Endothelial cell of umbilical vein (primary cell): Measurements from ENCODE around the gene TIMM21. TPM values are rescaled to one million over a fixed set of nuclear protein-coding genes. Genes with fewer than 3 reads are reported as not detected.

Experiments used
- BruUV-seq: library from RNA; stranded (reverse); fragments of 400-500 nt; replicated peaks from 2 replicates; lab custom pipeline; 2021; lab: Mats Ljungman, UMichigan
- CTCF ChIA-PET: fragments of 300-600, 350-600 bp; sonication (Branson Sonifier 250); formaldehyde crosslinking; loops from one replicate; lab custom pipeline; 2021; ENCODE audit warnings: antibody characterized with exemption, inconsistent platforms; lab: Charles Lee
- POLR2A ChIA-PET: fragments of 300-600, 350-600 bp; sonication (Branson Sonifier 250); formaldehyde crosslinking; loops from one replicate; lab custom pipeline; 2021; ENCODE audit warnings: antibody characterized with exemption, inconsistent platforms; lab: Charles Lee
- DNase-seq: peaks from one replicate; pipeline ENCODE4 v3.0.0-alpha.2; 2011; ENCODE audit warnings: low read depth, low spot score
- FAIRE-seq: peaks from 2 replicates; lab custom pipeline; 2011; peaks lifted over from hg19 to GRCh38; lab: Jason Lieb, UNC
- H2AFZ ChIP-seq: 2 replicates; pipeline ENCODE4 v1.6.0; 2012; ENCODE audit warnings: low read depth, low read length, control low read depth, inconsistent platforms
- H3K27ac ChIP-seq: 2 replicates; pipeline ENCODE4 v1.5.1; 2011; ENCODE audit warnings: low read depth, mild to moderate bottlenecking, control low read depth, low read length, moderate library complexity; ENCODE audit not compliant: insufficient read depth
- H3K27me3 ChIP-seq, 2 experiments: 2 replicates each; pipeline versions ENCODE4 v1.6.0 to v1.6.1; 2011; ENCODE audit warnings: low read length in 2 of 2, mixed read lengths in 1 of 2; ENCODE audit not compliant: control insufficient read depth in 2 of 2, insufficient read depth in 2 of 2
- H3K36me3 ChIP-seq, 2 experiments: 2 replicates in 1 of 2; 3 replicates in 1 of 2; pipeline ENCODE4 v1.5.1; 2011; ENCODE audit warnings: low read length in 2 of 2, mild to moderate bottlenecking in 1 of 2, moderate library complexity in 1 of 2; ENCODE audit not compliant: control insufficient read depth in 2 of 2, insufficient read depth in 2 of 2; ENCODE audit errors: extremely low read depth in 1 of 2
- H3K4me1 ChIP-seq: 3 replicates; pipeline ENCODE4 v1.5.1; 2011; ENCODE audit warnings: mild to moderate bottlenecking, low read length; ENCODE audit not compliant: control insufficient read depth, insufficient read depth; ENCODE audit errors: extremely low read depth
- H3K4me2 ChIP-seq: 2 replicates; pipeline ENCODE4 v1.6.1; 2011; ENCODE audit warnings: low read length, control low read depth, mixed read lengths; ENCODE audit not compliant: insufficient read depth
- H3K4me3 ChIP-seq, 3 experiments: fragments of 200-600 bp in 1 of 3; sonication (generic), shearing (Covaris generic) in 1 of 3; replicated peaks in 1 of 3; 2 replicates each; pipeline ENCODE4 v1.5.1; 2011 to 2016; ENCODE audit warnings: control low read depth in 3 of 3, low read length in 3 of 3, mild to moderate bottlenecking in 2 of 3, inconsistent platforms in 1 of 3, low read depth in 1 of 3, moderate library complexity in 1 of 3; ENCODE audit not compliant: insufficient read depth in 1 of 3
- H3K79me2 ChIP-seq: 2 replicates; pipeline ENCODE4 v1.6.0; 2012; ENCODE audit warnings: low read length, inconsistent platforms; ENCODE audit not compliant: control insufficient read depth, insufficient read depth
- H3K9ac ChIP-seq: replicated peaks from 2 replicates; pipeline ENCODE3; 2011; ENCODE audit warnings: low read length, control low read depth; ENCODE audit not compliant: insufficient read depth; ENCODE audit errors: extremely low read depth
- H3K9me1 ChIP-seq: replicated peaks from 3 replicates; pipeline ENCODE4 v1.6.0; 2011; ENCODE audit warnings: mild to moderate bottlenecking, low read length; ENCODE audit not compliant: control insufficient read depth, insufficient read depth; ENCODE audit errors: extremely low read depth
- H3K9me3 ChIP-seq: replicated peaks from 2 replicates; pipeline ENCODE4 v1.5.1; 2012; ENCODE audit warnings: low read length, inconsistent platforms; ENCODE audit not compliant: control insufficient read depth, insufficient read depth
- H4K20me1 ChIP-seq: replicated peaks from 2 replicates; pipeline ENCODE3; 2011; ENCODE audit warnings: mild to moderate bottlenecking, low read length; ENCODE audit not compliant: control insufficient read depth, insufficient read depth; ENCODE audit errors: extremely low read depth
- FOS ChIP-seq: IDR thresholded peaks from 2 replicates; pipeline ENCODE4 v1.6.1; 2011; ENCODE audit warnings: mild to moderate bottlenecking, low read length, moderate library complexity, borderline replicate concordance; ENCODE audit not compliant: insufficient read depth
- POLR2A ChIP-seq: IDR thresholded peaks from 2 replicates; pipeline ENCODE4 v1.6.1; 2012; ENCODE audit warnings: low read depth, mild to moderate bottlenecking, control low read depth, low read length
- POLR2AphosphoS5 ChIP-seq: IDR thresholded peaks from 2 replicates; pipeline ENCODE4 v1.6.1; 2012; ENCODE audit warnings: low read depth, mild to moderate bottlenecking, control low read depth, low read length, moderate library complexity; ENCODE audit not compliant: insufficient read depth
- dilution Hi-C: fragments of 300-500 bp; cut with MboI; formaldehyde crosslinking; loops from one replicate; pipeline ENCODE4 v1.15.0; 2019; ENCODE audit warnings: low sequenced_read_pairs; ENCODE audit not compliant: extremely low pct_ligation_motif_present
- intact Hi-C: fragments of 100-400 bp; cut with micrococcal nuclease; formaldehyde crosslinking; loops from one replicate; pipeline ENCODE4 v1.10.0; 2022
- polyA plus RNA-seq, 4 experiments: library from polyadenylated mRNA; depleted of rRNA in 3 of 4; stranded (reverse) in 3 of 4; unstranded in 1 of 4; fragments of >200 nt; gene quantifications; 2 replicates each; pipeline versions ENCODE4 v1.2.1 to v1.2.3, GENCODE V29; 2011 to 2012; ENCODE audit warnings: missing spikeins in 1 of 4
- total RNA-seq: library from RNA; stranded (reverse); gene quantifications from 2 replicates; pipeline ENCODE4 v1.2.3, GENCODE V29; 2021
- TF ChIP-seq, protein P1 (sequence below), 2 donors: IDR thresholded peaks; 1 replicate in 1 of 2; 2 replicates in 1 of 2; pipeline ENCODE4 v1.5.1; 2011; ENCODE audit warnings: low read length in 2 of 2, mild to moderate bottlenecking in 2 of 2, moderate library complexity in 2 of 2, control low read depth in 1 of 2, inconsistent platforms in 1 of 2, low read depth in 1 of 2; ENCODE audit not compliant: insufficient read depth in 1 of 2; ENCODE audit errors: extremely low read depth in 1 of 2

Gene TIMM21
- total and polyA plus RNA-seq, 2 donors (not counting 3 experiments of a cell fraction or from before 2014, with no cell fraction given): 22.9 to 38.9 TPM

DNA sequence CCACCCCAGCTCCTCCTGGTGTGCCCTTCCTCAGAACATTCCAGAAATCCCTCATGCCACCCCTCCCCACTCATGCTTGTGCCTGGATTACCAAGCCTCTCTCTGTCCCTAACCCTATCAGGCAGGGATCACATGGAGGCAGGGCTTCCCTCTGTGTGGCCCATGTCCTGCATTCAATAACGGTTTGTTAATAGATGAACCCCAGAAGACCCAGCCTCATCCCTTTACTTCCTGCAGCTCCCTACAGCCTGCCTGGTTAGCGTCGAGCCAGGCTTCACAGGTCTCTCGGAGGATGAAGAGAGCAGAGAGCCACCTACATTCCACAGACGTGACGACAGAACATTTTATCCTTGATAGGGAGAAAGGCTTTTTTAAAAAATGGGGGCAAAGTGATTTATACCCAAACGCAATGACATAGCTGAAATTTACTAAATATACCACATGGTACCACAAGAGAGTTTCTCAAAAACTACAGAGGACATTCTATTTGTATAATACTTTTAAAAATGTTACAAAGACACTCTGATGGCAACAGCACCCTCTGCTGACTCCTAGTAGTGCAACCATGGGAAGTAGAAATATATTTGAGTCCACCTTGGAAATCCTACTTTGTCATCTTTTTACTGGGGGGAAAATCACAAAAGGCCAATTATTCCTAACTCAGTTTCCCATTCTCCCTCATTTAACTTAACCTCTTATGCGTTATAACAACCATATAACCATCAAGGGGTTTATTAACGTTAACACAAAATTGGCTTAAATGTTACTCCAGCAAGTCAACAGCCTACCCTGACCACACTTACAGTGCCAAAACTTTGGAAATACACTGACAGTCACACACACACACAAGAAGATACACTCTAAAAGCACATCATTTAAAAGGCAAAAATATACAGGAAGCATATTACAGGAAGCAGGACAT is 31.4 kb upstream of the TIMM21 start:
- no peak for TF ChIP-seq POLR2A
- TF ChIP-seq, protein P1, sequence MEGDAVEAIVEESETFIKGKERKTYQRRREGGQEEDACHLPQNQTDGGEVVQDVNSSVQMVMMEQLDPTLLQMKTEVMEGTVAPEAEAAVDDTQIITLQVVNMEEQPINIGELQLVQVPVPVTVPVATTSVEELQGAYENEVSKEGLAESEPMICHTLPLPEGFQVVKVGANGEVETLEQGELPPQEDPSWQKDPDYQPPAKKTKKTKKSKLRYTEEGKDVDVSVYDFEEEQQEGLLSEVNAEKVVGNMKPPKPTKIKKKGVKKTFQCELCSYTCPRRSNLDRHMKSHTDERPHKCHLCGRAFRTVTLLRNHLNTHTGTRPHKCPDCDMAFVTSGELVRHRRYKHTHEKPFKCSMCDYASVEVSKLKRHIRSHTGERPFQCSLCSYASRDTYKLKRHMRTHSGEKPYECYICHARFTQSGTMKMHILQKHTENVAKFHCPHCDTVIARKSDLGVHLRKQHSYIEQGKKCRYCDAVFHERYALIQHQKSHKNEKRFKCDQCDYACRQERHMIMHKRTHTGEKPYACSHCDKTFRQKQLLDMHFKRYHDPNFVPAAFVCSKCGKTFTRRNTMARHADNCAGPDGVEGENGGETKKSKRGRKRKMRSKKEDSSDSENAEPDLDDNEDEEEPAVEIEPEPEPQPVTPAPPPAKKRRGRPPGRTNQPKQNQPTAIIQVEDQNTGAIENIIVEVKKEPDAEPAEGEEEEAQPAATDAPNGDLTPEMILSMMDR (IDR thresholded peaks at IDR 0.05; ENCODE audit: extremely low read depth in 1 of 2, insufficient read depth in 1 of 2, low read depth in 1 of 2, low read length in 2 of 2): peak; percentile 19 to 26
- dilution Hi-C loops: no loop called here

DNA sequence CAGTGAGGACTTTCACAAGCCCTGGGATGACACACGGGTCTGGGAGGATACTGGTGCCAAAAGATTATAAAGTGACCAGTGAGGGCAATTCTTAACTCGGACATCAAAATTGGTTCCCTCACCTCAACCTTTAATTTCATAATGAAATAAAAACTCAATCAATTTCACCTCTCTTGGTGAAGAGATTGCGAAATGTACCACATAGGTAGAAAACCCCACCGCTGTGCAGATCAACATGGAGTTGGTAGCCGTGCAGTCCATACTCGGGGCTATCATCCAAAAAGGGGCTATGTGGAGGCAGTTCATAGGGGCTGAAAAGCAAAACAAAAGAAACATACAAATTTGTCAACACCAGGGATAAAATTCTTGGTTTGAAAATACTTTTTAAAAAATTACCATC is 25.1 kb upstream of the TIMM21 start:
- no peak overlapping the region for H3K4me2 ChIP-seq

More for the DNA sequence above, 31.4 kb upstream of the TIMM21 start:
- Histone ChIP-seq H3K4me3 (no peak overlapping the region), H3K9ac (no peak overlapping the region), H3K79me2 (no peaks in the 10 kb centered on the region), H2AFZ (no peak overlapping the region), H3K9me3 (no peaks in the 10 kb centered on the region), H3K4me2 (no peak overlapping the region), H4K20me1 (no peaks in the 10 kb centered on the region), H3K27ac (no peak overlapping the region), H3K4me1 (no peaks in the 10 kb centered on the region), H3K27me3 (no peaks in the 10 kb centered on the region), H3K9me1 (no peaks in the 10 kb centered on the region), H3K36me3 (no peaks in the 10 kb centered on the region)
- FAIRE-seq (no peak), DNase-seq (peak; percentile 3)
- intact Hi-C loops: no loop called here
- ChIA-PET POLR2A (no interaction called here), CTCF (no interaction called here)
- BruUV-seq: no TSS peak

More for the DNA sequence above, 25.1 kb upstream of the TIMM21 start:
- no peaks in the 10 kb centered on the region for H4K20me1 ChIP-seq
- no peaks in the 10 kb centered on the region for H3K9me1 ChIP-seq
- no peaks in the 10 kb centered on the region for H3K4me1 ChIP-seq
- no peak overlapping the region for H2AFZ ChIP-seq
- FAIRE-seq (no peak), DNase-seq (no peak)
- no peaks in the 10 kb centered on the region for H3K36me3 ChIP-seq
- no peak overlapping the region for H3K4me3 ChIP-seq
- dilution Hi-C loops (no loop called here), intact Hi-C loops (no loop called here)
- H3K9ac ChIP-seq: no peak overlapping the region
- no peaks in the 10 kb centered on the region for H3K27me3 ChIP-seq
- no TSS peak for BruUV-seq
- CTCF ChIA-PET: no interaction called here
- POLR2A ChIA-PET: no interaction called here
- H3K9me3 ChIP-seq: no peaks in the 10 kb centered on the region
- TF ChIP-seq FOS (no peak), POLR2AphosphoS5 (no peak)
- TF ChIP-seq, protein P1 (IDR thresholded peaks at IDR 0.05; ENCODE audit: extremely low read depth in 1 of 2, insufficient read depth in 1 of 2, low read depth in 1 of 2, low read length in 2 of 2): no peak
- no peak overlapping the region for H3K27ac ChIP-seq
- no peaks in the 10 kb centered on the region for H3K79me2 ChIP-seq
